B cell (primary cell): ENCODE results near the gene KAZN.

ENCODE experiments used
- CTCF ChIP-seq: fragments of 200-600 bp; IDR thresholded peaks from one replicate; pipeline ENCODE4 v1.8.0; 2022; ENCODE audit warnings: antibody characterized with exemption, mild to moderate bottlenecking
- EZH2 ChIP-seq: IDR thresholded peaks from 2 replicates; pipeline ENCODE4 v1.6.1; 2012; ENCODE audit warnings: borderline replicate concordance, low read depth, mild to moderate bottlenecking, moderate library complexity, low read length; ENCODE audit not compliant: insufficient read depth, poor library complexity, severe bottlenecking

GRCh38 chr1:14853518-14853917 is 255.0 kb downstream of the KAZN start:
- TF ChIP-seq EZH2 (no peak), CTCF (no peak)
